IPS DF 6.9 (cell line): ENCODE results near the gene TRAT1.

Experiments
- DNase-seq: peaks from one replicate; pipeline ENCODE4 v3.0.0-alpha.2; 2013; ENCODE audit warnings: low read depth, low spot score
- H3K27ac ChIP-seq: one replicate; pipeline ENCODE4 v1.5.1; 2013; ENCODE audit warnings: low read length, control low read depth
- H3K27me3 ChIP-seq: 2 replicates; pipeline ENCODE4 v1.6.1; 2013; ENCODE audit warnings: mild to moderate bottlenecking, low read length; ENCODE audit not compliant: control insufficient read depth, insufficient read depth
- H3K36me3 ChIP-seq: 2 replicates; pipeline ENCODE4 v1.6.1; 2013; ENCODE audit warnings: low read length; ENCODE audit not compliant: control insufficient read depth, insufficient read depth
- H3K4me1 ChIP-seq: 2 replicates; pipeline ENCODE4 v1.6.1; 2013; ENCODE audit warnings: low read length; ENCODE audit not compliant: control insufficient read depth, insufficient read depth
- H3K4me3 ChIP-seq: 2 replicates; pipeline ENCODE4 v1.5.1; 2013; ENCODE audit warnings: mild to moderate bottlenecking, low read length
- H3K9me3 ChIP-seq: 2 replicates; pipeline ENCODE4 v1.6.1; 2013; ENCODE audit warnings: low read length, inconsistent platforms; ENCODE audit not compliant: control insufficient read depth, insufficient read depth
- WGBS: extraction: QIAGEN DNeasy Blood & Tissue Kit; methylation state at CpG from one replicate; pipeline ENCODE4 v1.1.7; 2013; ENCODE audit warnings: mixed read lengths, missing lambda C conversion rate; ENCODE audit not compliant: insufficient read length, insufficient coverage; 5-methylcytosine and 5-hydroxymethylcytosine counted together

The TRAT1 gene

GRCh38 chr3:108849075-108849474 is 26.5 kb downstream of the TRAT1 start:
- no peaks in the 10 kb centered on the region for H3K27me3 ChIP-seq
- H3K9me3 ChIP-seq: no peaks in the 10 kb centered on the region
- no peaks in the 10 kb centered on the region for H3K36me3 ChIP-seq
- H3K27ac ChIP-seq: no peak overlapping the region
- no peaks in the 10 kb centered on the region for H3K4me1 ChIP-seq
- no peak for DNase-seq
- whole genome bisulfite sequencing: no CpG with 5 or more reads among the region's 1 CpG
- H3K4me3 ChIP-seq: no peak overlapping the region

GRCh38 chr3:108861401-108861800 is 38.8 kb downstream of the TRAT1 start:
- no peak overlapping the region for H3K27ac ChIP-seq
- DNase-seq: no peak
- no peaks in the 10 kb centered on the region for H3K27me3 ChIP-seq
- WGBS: no CpG with 5 or more reads among the region's 1 CpG
- H3K9me3 ChIP-seq: no peaks in the 10 kb centered on the region
- H3K36me3 ChIP-seq: no peaks in the 10 kb centered on the region
- no peak overlapping the region for H3K4me3 ChIP-seq
- 0 out of 2 replicates have a peak, but pooled peaks cover 2% of the 10 kb centered on the region for H3K4me1 ChIP-seq

- Histone ChIP-seq H3K9me3 (no peaks in the 10 kb centered on the region), H3K4me3 (no peak overlapping the region), H3K27me3 (no peaks in the 10 kb centered on the region), H3K27ac (no peak overlapping the region), H3K4me1 (0 out of 2 replicates have a peak, but pooled peaks cover 2% of the 10 kb centered on the region), H3K36me3 (no peaks in the 10 kb centered on the region)
- no peak for DNase-seq
- WGBS: no CpG with 5 or more reads among the region's 7 CpGs
Measured at GRCh38 chr3:108862865-108863798, 40.5 kb downstream of the TRAT1 start.

- 0 out of 2 replicates have a peak, but pooled peaks cover 2% of the 10 kb centered on the region for H3K4me1 ChIP-seq
- no CpG with 5 or more reads among the region's 6 CpGs for WGBS
- H3K27ac ChIP-seq: no peak overlapping the region
- DNase-seq: no peak
- H3K9me3 ChIP-seq: no peaks in the 10 kb centered on the region
- no peaks in the 10 kb centered on the region for H3K36me3 ChIP-seq
- H3K27me3 ChIP-seq: no peaks in the 10 kb centered on the region
- no peak overlapping the region for H3K4me3 ChIP-seq
Measured at GRCh38 chr3:108863799-108864135, 41.2 kb downstream of the TRAT1 start.

- Histone ChIP-seq H3K9me3 (no peaks in the 10 kb centered on the region), H3K36me3 (no peaks in the 10 kb centered on the region), H3K4me1 (no peaks in the 10 kb centered on the region), H3K27me3 (no peaks in the 10 kb centered on the region), H3K4me3 (no peak overlapping the region), H3K27ac (no peak overlapping the region)
- DNase-seq: no peak
- no CpG with 5 or more reads among the region's 1 CpG for WGBS
Measured at GRCh38 chr3:108877901-108878300, 55.3 kb downstream of the TRAT1 start.

GRCh38 chr3:108879915-108880314 is 57.3 kb downstream of the TRAT1 start:
- Histone ChIP-seq H3K27me3 (no peaks in the 10 kb centered on the region), H3K9me3 (no peaks in the 10 kb centered on the region), H3K4me3 (no peak overlapping the region), H3K4me1 (no peaks in the 10 kb centered on the region), H3K27ac (no peak overlapping the region), H3K36me3 (no peaks in the 10 kb centered on the region)
- DNase-seq: no peak
- no CpG with 5 or more reads among the region's 8 CpGs for WGBS

- Histone ChIP-seq H3K4me1 (peaks cover under 1% of the 10 kb centered on the region), H3K9me3 (no peaks in the 10 kb centered on the region), H3K4me3 (no peak overlapping the region), H3K27ac (no peak overlapping the region), H3K27me3 (no peaks in the 10 kb centered on the region), H3K36me3 (no peaks in the 10 kb centered on the region)
- no peak for DNase-seq
Measured at GRCh38 chr3:108882762-108883161, 60.2 kb downstream of the TRAT1 start.

- Histone ChIP-seq H3K36me3 (no peaks in the 10 kb centered on the region), H3K27me3 (no peaks in the 10 kb centered on the region), H3K27ac (no peak overlapping the region), H3K4me1 (peaks cover 2% of the 10 kb centered on the region), H3K9me3 (no peaks in the 10 kb centered on the region), H3K4me3 (no peak overlapping the region)
- DNase-seq: no peak
- WGBS: no CpG with 5 or more reads among the region's 1 CpG
Measured at GRCh38 chr3:108883373-108883772, 60.8 kb downstream of the TRAT1 start.

- no CpG with 5 or more reads among the region's 4 CpGs for WGBS
- Histone ChIP-seq H3K27ac (no peak overlapping the region), H3K4me3 (no peak overlapping the region), H3K27me3 (no peaks in the 10 kb centered on the region), H3K4me1 (peaks cover 2% of the 10 kb centered on the region), H3K36me3 (no peaks in the 10 kb centered on the region), H3K9me3 (no peaks in the 10 kb centered on the region)
- no peak for DNase-seq
Measured at GRCh38 chr3:108887121-108887520, 64.5 kb downstream of the TRAT1 start.

- H3K9me3 ChIP-seq: no peaks in the 10 kb centered on the region
- no CpG with 5 or more reads among the region's 2 CpGs for WGBS
Measured at GRCh38 chr3:108887777-108888176, 65.2 kb downstream of the TRAT1 start.

GRCh38 chr3:108891833-108892232 is 69.2 kb downstream of the TRAT1 start:
- Histone ChIP-seq H3K27ac (no peak overlapping the region), H3K27me3 (no peaks in the 10 kb centered on the region), H3K9me3 (no peaks in the 10 kb centered on the region), H3K4me3 (no peak overlapping the region), H3K36me3 (no peaks in the 10 kb centered on the region), H3K4me1 (peaks cover 2% of the 10 kb centered on the region)
- WGBS: no CpG with 5 or more reads among the region's 3 CpGs
- no peak for DNase-seq

More at GRCh38 chr3:108887777-108888176, 65.2 kb downstream of the TRAT1 start:
- DNase-seq: peak; percentile 1
- H3K4me1 ChIP-seq: peaks cover 2% of the 10 kb centered on the region
- no peak overlapping the region for H3K27ac ChIP-seq
- no peak overlapping the region for H3K4me3 ChIP-seq
- no peaks in the 10 kb centered on the region for H3K36me3 ChIP-seq
- H3K27me3 ChIP-seq: no peaks in the 10 kb centered on the region
